ENCODE measurements around the gene ZC3H7B. TPM values are rescaled to one million over a fixed set of nuclear protein-coding genes. Genes with fewer than 3 reads are reported as not detected.

ZC3H7B gene
- total and polyA plus RNA-seq, 2 donors from 2014 or later = 28.3 to 68.6 TPM

DNA sequence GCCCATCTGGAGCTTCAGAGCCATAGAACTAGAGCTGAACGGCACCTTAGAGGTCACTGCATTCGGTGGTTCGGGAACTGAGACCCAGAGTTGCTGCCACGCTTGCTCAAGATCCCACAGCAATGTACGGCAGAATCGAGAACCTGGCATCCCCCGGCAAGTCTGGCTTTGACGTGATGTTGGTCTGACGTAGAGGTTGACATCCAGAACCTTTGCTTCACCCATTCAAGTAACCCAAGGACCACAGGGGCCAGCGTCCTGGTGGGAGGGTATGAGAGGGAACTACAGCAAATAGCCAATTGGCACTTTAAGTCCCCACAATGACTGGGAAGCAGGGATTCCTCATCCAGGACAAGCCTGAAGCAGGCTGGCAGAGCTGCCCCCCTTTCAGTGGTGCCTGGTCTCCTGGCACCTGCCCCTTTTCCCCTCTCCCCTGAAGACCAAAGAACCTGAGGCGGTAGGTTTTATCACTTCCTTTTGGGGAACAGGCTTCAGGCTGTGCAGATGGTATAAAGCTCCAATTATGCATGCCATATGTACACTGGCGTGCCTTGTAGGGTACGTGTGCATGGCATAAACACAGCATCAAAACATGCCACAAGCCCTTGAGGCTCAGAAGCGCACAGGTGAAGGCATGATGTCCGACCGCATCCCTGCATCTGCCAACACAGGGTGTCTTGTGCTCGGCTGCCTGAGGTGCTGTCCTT lies 65.2 kb downstream of the ZC3H7B start:
- Histone ChIP-seq H3K9me3 (ENCODE audit: control insufficient read depth in 2 of 3, insufficient read depth in 1 of 3, low read length in 3 of 3) (no peaks in the 10 kb centered on the region), H3K4me3 (ENCODE audit: low read length in 3 of 3) (peak overlapping the region in 2 of 3 donors; percentile 51 to 71), H3K27me3 (ENCODE audit: control insufficient read depth, insufficient read depth, low read length) (no peaks in the 10 kb centered on the region), H3K27ac (ENCODE audit: low read depth in 2 of 2, low read length in 2 of 2) (peak overlapping the region; percentile 62 to 64), H3K36me3 (ENCODE audit: control insufficient read depth in 2 of 3, insufficient read depth in 3 of 3, low read length in 3 of 3) (no peaks in the 10 kb centered on the region), H3K9ac (ENCODE audit: low read length in 3 of 3) (peak overlapping the region in 1 of 3 donors; percentile 70), H3K4me1 (ENCODE audit: control insufficient read depth in 2 of 3, insufficient read depth in 2 of 3, low read depth in 1 of 3, low read length in 3 of 3) (peaks cover 0 to 40% (median 18%) of the 10 kb centered on the region in 3 donors)
- TF ChIP-seq, protein P1, sequence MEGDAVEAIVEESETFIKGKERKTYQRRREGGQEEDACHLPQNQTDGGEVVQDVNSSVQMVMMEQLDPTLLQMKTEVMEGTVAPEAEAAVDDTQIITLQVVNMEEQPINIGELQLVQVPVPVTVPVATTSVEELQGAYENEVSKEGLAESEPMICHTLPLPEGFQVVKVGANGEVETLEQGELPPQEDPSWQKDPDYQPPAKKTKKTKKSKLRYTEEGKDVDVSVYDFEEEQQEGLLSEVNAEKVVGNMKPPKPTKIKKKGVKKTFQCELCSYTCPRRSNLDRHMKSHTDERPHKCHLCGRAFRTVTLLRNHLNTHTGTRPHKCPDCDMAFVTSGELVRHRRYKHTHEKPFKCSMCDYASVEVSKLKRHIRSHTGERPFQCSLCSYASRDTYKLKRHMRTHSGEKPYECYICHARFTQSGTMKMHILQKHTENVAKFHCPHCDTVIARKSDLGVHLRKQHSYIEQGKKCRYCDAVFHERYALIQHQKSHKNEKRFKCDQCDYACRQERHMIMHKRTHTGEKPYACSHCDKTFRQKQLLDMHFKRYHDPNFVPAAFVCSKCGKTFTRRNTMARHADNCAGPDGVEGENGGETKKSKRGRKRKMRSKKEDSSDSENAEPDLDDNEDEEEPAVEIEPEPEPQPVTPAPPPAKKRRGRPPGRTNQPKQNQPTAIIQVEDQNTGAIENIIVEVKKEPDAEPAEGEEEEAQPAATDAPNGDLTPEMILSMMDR (IDR thresholded peaks at IDR 0.05; ENCODE audit: borderline replicate concordance, extremely low read depth, insufficient read depth) = no peak
- FAIRE-seq = no peak
- DNase-seq = no peak
- intact Hi-C loops (cut with DNase I) = no loop called here

GRCh38 chr22:41367039-41367679 lies 65.8 kb downstream of the ZC3H7B start:
- no peaks in the 10 kb centered on the region for H3K27me3 ChIP-seq (ENCODE audit: control insufficient read depth, insufficient read depth, low read length)
- TF ChIP-seq, protein P1 (IDR thresholded peaks at IDR 0.05; ENCODE audit: borderline replicate concordance, extremely low read depth, insufficient read depth) = peak; percentile 41
- no peaks in the 10 kb centered on the region for H3K9me3 ChIP-seq (ENCODE audit: control insufficient read depth in 2 of 3, insufficient read depth in 1 of 3, low read length in 3 of 3)
- FAIRE-seq = peak; percentile 69
- peaks cover 0 to 40% (median 18%) of the 10 kb centered on the region in 3 donors for H3K4me1 ChIP-seq (ENCODE audit: control insufficient read depth in 2 of 3, insufficient read depth in 2 of 3, low read depth in 1 of 3, low read length in 3 of 3)
- DNase-seq = peak; percentile 91 to 99 (median 94)
- H3K9ac ChIP-seq (ENCODE audit: low read length in 3 of 3) = peak overlapping the region; percentile 3 to 70 (median 3)
- H3K4me3 ChIP-seq (ENCODE audit: low read length in 3 of 3) = peak overlapping the region; percentile 14 to 71 (median 56)
- no peaks in the 10 kb centered on the region for H3K36me3 ChIP-seq (ENCODE audit: control insufficient read depth in 2 of 3, insufficient read depth in 3 of 3, low read length in 3 of 3)
- intact Hi-C loops (cut with DNase I) = no loop called here
- H3K27ac ChIP-seq (ENCODE audit: low read depth in 2 of 2, low read length in 2 of 2) = peak overlapping the region; percentile 64 to 84

DNA sequence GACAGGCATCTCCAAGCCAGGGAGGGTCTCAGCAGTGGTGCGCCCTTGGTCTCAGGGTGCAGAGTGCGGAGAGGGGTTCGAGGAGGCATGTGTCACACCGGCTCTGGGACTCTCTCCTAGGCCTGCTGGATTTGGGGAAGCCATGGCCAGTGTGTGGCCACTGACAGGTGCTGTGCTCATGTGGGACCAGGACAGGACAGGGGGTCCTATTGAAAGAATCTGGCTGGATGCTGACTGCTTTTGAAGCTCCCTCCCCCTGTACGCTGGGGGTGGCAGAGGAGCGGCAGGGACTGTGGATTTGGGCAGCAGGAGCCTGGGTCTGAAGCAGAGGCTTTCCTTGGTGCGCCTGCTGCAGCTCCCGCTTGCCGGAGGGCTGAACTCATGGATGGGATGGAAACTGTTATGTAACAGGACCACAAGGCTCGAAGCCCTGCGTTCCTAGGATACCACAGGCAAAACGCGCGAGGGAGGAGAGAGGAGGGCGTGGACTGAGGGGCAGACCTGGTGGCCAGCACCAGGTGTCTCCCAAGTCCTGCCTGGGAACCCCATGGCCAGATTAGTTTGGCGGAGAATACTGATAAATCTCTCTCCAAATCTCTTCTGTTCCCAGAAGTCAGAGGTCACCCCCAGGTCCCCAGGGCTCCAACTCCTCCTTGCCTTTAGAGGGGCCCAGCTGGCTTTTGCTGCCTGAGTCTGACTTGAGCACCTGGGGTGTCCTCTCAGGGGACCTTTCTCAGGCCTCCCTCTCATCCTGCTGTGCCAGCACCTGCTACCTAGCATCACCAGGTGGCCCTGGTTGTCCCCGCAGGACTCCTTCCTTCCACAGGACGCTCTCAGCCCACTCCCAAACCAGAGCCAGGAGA lies 66.6 kb downstream of the ZC3H7B start:
- FAIRE-seq (no peak), DNase-seq (peak in 3 of 5 donors; percentile 29 to 78 (median 62))
- Histone ChIP-seq H3K27ac (ENCODE audit: low read depth in 2 of 2, low read length in 2 of 2) (peak overlapping the region; percentile 64 to 84), H3K9me3 (ENCODE audit: control insufficient read depth in 2 of 3, insufficient read depth in 1 of 3, low read length in 3 of 3) (no peaks in the 10 kb centered on the region), H3K9ac (ENCODE audit: low read length in 3 of 3) (peak overlapping the region; percentile 3 to 53 (median 15)), H3K36me3 (ENCODE audit: control insufficient read depth in 2 of 3, insufficient read depth in 3 of 3, low read length in 3 of 3) (no peaks in the 10 kb centered on the region), H3K27me3 (ENCODE audit: control insufficient read depth, insufficient read depth, low read length) (no peaks in the 10 kb centered on the region), H3K4me1 (ENCODE audit: control insufficient read depth in 2 of 3, insufficient read depth in 2 of 3, low read depth in 1 of 3, low read length in 3 of 3) (peaks cover 0 to 40% (median 18%) of the 10 kb centered on the region in 3 donors), H3K4me3 (ENCODE audit: low read length in 3 of 3) (peak overlapping the region; percentile 14 to 71 (median 56))
- intact Hi-C loops (cut with DNase I) = no loop called here
- TF ChIP-seq, protein P1 (IDR thresholded peaks at IDR 0.05; ENCODE audit: borderline replicate concordance, extremely low read depth, insufficient read depth) = no peak
